HG02571 (cell line): ENCODE measurements around the gene SPNS1.
"Not testable (repeated sequence)": the region's sequence is repeated elsewhere in the genome, so short reads cannot be mapped to it uniquely, and the experiment has no call there.

Experiments used
- ATAC-seq: cut with Tn5 transposase; IDR thresholded peaks from one replicate; pipeline ENCODE4 v1.9.1; 2021; ENCODE audit warnings: mild to moderate bottlenecking, moderate library complexity; ENCODE audit not compliant: unreplicated experiment

The SPNS1 gene

GRCh38 chr16:28951410-28951943 lies 23.1 kb upstream of the SPNS1 start:
- peak; percentile 14 for ATAC-seq

GRCh38 chr16:28958216-28958615 lies 16.4 kb upstream of the SPNS1 start:
- no peak for ATAC-seq

GRCh38 chr16:28958836-28959235 lies 15.7 kb upstream of the SPNS1 start:
- ATAC-seq = no peak

GRCh38 chr16:28964072-28964471 lies 10.5 kb upstream of the SPNS1 start:
- ATAC-seq = no peak

- no peak for ATAC-seq
These were observed 10.1 kb upstream of the SPNS1 start for GRCh38 chr16:28964496-28964895.

- ATAC-seq = no peak
These were observed 7.4 kb upstream of the SPNS1 start for GRCh38 chr16:28967156-28967555.

GRCh38 chr16:28969696-28970095 lies 4.9 kb upstream of the SPNS1 start:
- not testable (repeated sequence) for ATAC-seq

GRCh38 chr16:28974007-28974436 lies 556 bp upstream of the SPNS1 start:
- no peak for ATAC-seq

- no peak for ATAC-seq
These were observed 601 bp downstream of the SPNS1 start for GRCh38 chr16:28975158-28975599.

- no peak for ATAC-seq
These were observed 3.4 kb downstream of the SPNS1 start for GRCh38 chr16:28977703-28978662.

- ATAC-seq = not testable (repeated sequence)
These were observed 5.8 kb downstream of the SPNS1 start for GRCh38 chr16:28980330-28980729.

GRCh38 chr16:28980929-28981328 lies 6.4 kb downstream of the SPNS1 start:
- no peak for ATAC-seq

- no peak for ATAC-seq
These were observed 6.9 kb downstream of the SPNS1 start for GRCh38 chr16:28981517-28981916.

- ATAC-seq = no peak
These were observed 7.8 kb downstream of the SPNS1 start for GRCh38 chr16:28982418-28982817.

GRCh38 chr16:28982949-28983348 lies 8.4 kb downstream of the SPNS1 start:
- ATAC-seq = no peak

GRCh38 chr16:28983644-28984043 lies 9.1 kb downstream of the SPNS1 start:
- ATAC-seq = no peak

GRCh38 chr16:28984091-28984490 lies 9.5 kb downstream of the SPNS1 start:
- no peak for ATAC-seq

- ATAC-seq = no peak
These were observed 10.1 kb downstream of the SPNS1 start, which contains the start of gene LAT for GRCh38 chr16:28984619-28985135. LAT (plus strand) TSS chr16:28985052; CDS start chr16:28985418, 366 bp downstream.

- ATAC-seq = no peak
These were observed 10.8 kb downstream of the SPNS1 start for GRCh38 chr16:28985211-28986041.

GRCh38 chr16:28986046-28986445 lies 11.5 kb downstream of the SPNS1 start:
- ATAC-seq = no peak

- no peak for ATAC-seq
These were observed 11.9 kb downstream of the SPNS1 start for GRCh38 chr16:28986492-28986891.
